22Rv1 (cell line): ENCODE results near the gene UNC13B.

Experiments used
- ZFX ChIP-seq: fragments of 450-650 bp; IDR thresholded peaks from 2 replicates; pipeline ENCODE4 v1.6.1; 2017; ENCODE audit warnings: antibody characterized with exemption, borderline replicate concordance
- TF ChIP-seq, protein P1 (sequence below): fragments of 450-650 bp; IDR thresholded peaks from 2 replicates; pipeline ENCODE4 v1.5.1; 2017; ENCODE audit warnings: mild to moderate bottlenecking

GRCh38 chr9:35152926-35153325, 8.9 kb upstream of the UNC13B start:
- TF ChIP-seq, protein P1, sequence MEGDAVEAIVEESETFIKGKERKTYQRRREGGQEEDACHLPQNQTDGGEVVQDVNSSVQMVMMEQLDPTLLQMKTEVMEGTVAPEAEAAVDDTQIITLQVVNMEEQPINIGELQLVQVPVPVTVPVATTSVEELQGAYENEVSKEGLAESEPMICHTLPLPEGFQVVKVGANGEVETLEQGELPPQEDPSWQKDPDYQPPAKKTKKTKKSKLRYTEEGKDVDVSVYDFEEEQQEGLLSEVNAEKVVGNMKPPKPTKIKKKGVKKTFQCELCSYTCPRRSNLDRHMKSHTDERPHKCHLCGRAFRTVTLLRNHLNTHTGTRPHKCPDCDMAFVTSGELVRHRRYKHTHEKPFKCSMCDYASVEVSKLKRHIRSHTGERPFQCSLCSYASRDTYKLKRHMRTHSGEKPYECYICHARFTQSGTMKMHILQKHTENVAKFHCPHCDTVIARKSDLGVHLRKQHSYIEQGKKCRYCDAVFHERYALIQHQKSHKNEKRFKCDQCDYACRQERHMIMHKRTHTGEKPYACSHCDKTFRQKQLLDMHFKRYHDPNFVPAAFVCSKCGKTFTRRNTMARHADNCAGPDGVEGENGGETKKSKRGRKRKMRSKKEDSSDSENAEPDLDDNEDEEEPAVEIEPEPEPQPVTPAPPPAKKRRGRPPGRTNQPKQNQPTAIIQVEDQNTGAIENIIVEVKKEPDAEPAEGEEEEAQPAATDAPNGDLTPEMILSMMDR: no peak
- no peak for TF ChIP-seq ZFX
